ENCODE measurements around the gene BCL2L15.

Gene BCL2L15

DNA sequence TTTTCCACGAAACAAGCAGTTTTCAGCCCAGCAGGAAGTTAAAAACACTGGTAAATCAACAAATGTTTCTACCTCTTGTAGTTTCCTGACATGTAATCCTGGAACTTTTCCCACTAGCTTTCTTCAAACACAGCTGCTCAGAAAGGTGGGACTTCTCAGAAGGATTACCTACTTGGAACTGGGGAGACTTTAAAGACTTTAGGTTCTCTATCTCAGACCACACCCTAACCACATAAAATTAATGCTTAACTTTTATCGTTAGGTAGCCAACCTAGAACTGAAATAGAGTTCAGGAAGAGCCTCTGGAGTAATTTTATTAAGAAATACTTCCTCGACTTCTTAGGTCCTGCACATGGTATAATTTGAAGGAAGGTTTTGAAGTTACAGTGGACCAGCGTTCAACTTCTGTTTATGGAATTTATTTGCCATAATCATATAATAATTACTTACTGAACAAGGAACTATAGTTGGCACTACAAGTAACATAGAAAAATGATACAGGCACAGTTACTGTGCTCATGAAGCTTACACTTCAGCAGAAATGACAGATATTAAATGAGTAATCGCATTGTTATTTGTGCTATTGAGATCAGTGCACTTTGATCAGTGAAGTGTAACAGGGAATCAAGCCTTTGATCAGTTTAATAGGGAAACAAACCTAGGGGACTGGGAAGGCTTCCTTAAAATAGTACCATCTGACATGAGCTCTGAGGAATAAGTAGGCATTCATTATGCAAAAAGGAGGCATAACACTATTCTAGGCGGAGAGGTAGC is at the start of gene BCL2L15:
Gene BCL2L15 (minus strand): TSS at position 180 of the 774 bp plus-strand sequence. CDS start 206 bp downstream, outside the sequence.
- no peak for DNase-seq (ENCODE audit: low spot score)

GRCh38 chr1:113937146-113937545 is 49.8 kb upstream of the BCL2L15 start:
- DNase-seq (ENCODE audit: low spot score), result no peak

DNA sequence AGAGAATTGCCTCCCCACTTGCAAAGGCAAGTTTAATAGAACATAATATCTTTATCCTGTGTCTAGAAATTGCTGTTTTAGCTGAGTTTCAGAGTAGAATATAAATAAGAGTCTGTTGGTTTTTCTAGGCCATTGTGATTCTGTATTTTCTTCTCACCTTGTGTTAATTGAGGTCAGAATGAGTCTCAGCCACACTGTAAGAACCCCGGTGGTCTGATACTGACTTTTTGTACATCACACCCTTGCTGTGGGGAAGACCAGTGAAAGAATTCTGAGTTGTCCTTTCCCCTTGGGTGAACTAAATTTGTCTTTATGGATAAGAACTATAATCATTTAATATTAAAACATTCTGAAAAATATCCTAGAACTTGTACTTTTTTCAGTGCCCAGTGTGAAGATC is 48.6 kb upstream of the BCL2L15 start:
- DNase-seq (ENCODE audit: low spot score), result no peak

- DNase-seq (ENCODE audit: low spot score), result no peak
These were observed 47.8 kb upstream of the BCL2L15 start for GRCh38 chr1:113935176-113935575.

GRCh38 chr1:113934511-113935055 is 47.2 kb upstream of the BCL2L15 start:
- DNase-seq (ENCODE audit: low spot score), result no peak

DNA sequence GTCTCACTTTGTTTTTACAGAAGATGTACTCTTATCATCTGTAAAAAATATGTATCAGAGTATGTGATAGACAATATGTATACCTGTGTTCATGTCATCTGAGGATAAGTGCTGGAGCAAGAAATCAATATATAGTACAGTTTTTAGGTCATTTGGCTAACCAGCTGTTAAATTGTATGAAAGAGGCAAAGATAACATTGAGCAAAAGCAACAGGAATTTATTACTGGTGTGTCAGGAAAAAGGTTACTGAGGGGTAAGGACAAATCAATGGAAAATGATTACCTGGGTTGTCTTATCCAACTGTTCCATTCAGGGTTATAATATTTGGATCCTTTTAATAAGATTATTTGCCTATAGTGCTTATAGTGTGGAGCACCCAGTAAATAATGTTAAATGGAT is 46.6 kb upstream of the BCL2L15 start:
- DNase-seq (ENCODE audit: low spot score), result no peak

GRCh38 chr1:113931451-113931851 is 44.1 kb upstream of the BCL2L15 start:
- peak; percentile 32 for DNase-seq (ENCODE audit: low spot score)

DNA sequence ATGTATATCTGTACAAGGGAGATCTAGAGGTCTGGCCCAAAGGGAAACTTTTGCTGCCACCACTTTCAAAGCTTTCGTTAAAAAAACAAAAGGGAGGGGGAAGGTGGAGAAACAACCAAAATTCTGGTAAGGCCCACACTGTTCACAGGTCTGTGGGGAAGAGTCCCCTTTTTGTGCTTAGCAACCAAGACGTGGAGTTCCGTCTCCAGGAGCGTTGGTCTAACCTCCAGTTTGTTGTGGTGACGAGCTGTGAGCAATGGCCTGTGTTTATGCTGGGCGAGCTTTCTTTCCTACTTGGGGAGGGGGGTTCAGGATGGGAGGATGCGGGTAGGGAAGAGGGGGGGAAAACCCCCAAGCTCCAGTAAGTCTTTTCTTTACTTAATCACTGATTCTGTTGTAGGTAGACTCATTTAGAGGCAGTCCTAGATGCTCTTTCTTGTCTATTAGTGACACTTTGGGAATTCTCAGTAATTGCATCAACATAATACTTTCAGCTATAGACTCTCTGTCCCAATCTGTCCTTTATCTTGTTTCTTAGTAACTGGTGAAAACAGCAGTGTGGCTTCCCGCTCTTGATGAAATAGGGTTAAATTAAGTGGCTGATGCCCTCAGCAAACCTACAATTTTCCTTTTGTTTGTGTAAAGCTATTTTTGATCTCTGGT is 43.2 kb upstream of the BCL2L15 start:
- DNase-seq (ENCODE audit: low spot score), result peak; percentile 79

GRCh38 chr1:113929750-113930498 is 42.5 kb upstream of the BCL2L15 start:
- peak; percentile 63 for DNase-seq (ENCODE audit: low spot score)

DNA sequence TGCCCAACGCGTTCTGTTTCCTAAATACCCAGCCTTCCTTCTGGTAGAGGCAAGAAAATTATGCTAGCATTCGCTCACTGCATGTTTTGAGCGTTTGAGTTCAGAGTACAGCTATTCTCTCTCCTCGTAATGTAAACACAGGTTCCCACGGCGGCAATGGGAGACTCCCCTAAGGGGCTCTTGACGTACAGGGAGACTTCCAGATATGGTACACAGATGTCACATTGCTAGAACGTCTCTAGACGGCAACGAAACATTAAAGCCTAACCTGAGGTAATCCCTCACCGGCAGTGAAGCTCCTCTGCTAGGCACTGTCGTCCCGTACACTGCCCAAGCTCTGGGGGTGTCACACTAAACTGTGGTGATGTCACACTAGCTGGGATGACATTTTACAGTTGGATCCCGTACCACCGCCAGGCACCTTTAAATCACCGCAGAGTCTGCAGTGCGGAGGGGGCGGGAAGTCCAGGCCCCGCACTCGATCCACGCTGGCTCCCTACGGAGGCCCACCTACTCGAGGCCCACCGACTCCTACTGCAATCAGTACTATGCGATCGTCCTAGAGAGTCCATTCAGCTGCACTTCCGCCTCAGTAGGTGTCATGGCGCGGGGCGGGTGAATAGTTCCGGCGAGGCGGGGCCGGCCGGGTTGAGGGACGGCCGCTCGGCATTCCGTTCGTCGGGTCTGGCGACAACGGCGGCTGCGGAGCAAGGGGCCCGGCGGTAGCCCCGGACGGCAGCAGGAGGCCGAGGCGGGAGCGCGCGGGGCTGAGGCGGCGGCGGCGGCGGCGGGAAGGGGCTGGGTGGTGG is 41.8 kb upstream of the BCL2L15 start, which contains the start of gene HIPK1:
Gene HIPK1 (plus strand): TSS at position 384 of the 809 bp plus-strand sequence.
- peak; percentile 90 for DNase-seq (ENCODE audit: low spot score)

DNA sequence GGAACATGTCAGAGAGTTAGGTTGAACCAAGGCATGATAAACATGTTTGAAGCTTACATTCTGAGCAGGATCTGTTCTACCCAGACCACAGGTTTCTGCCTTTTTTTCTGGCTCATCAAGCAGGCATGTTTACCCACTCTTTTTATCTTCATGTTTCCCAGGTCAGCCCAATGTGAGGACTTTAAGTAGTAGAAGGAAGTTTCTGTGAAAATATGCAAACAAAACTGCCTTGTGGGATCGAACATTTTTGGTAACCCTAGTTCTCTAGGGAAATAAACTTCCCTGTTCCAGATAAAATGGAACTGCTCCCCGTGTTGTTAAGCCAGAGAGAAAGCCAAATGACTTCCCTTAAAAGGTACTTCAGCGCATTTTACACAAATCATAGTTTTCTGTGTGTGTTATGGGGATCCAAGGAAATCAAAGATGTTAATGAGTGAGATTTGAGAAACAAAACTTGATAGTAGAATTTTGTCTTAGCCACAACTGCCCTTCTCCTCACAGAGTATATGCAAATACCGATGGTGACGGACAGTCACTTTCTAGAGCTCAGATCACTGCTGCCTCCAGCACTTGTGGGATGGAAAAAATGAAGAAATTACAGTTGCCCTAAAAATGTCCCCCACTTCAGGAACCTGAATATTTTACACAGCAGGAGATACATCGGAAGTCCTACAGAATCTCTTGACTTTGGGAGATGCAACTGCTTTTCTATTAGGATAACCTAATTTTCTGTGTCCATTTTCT is 41.0 kb upstream of the BCL2L15 start:
- no peak for DNase-seq (ENCODE audit: low spot score)

GRCh38 chr1:113924473-113924872 is 37.1 kb upstream of the BCL2L15 start:
- DNase-seq (ENCODE audit: low spot score), result no peak

GRCh38 chr1:113922957-113923356 is 35.6 kb upstream of the BCL2L15 start:
- no peak for DNase-seq (ENCODE audit: low spot score)

DNA sequence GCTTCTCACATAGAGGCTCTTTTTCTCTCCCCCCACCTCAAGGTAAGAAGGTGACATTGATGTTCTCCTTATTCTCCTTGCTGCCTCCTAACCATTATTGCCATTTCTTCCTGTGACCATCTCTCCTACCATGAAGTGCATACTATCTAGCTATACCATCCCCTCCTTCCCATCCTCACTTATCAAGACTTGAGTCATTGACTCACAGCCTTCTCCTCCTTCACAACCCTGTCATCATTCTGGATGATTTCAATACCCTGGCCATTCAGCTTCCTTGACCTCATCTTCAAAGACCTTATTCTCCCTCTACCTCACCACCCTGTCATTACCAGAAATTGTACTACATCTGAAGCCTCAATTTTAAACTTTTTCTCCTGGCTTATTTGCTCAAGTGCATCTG is 30.9 kb upstream of the BCL2L15 start:
- no peak for DNase-seq (ENCODE audit: low spot score)

DNA sequence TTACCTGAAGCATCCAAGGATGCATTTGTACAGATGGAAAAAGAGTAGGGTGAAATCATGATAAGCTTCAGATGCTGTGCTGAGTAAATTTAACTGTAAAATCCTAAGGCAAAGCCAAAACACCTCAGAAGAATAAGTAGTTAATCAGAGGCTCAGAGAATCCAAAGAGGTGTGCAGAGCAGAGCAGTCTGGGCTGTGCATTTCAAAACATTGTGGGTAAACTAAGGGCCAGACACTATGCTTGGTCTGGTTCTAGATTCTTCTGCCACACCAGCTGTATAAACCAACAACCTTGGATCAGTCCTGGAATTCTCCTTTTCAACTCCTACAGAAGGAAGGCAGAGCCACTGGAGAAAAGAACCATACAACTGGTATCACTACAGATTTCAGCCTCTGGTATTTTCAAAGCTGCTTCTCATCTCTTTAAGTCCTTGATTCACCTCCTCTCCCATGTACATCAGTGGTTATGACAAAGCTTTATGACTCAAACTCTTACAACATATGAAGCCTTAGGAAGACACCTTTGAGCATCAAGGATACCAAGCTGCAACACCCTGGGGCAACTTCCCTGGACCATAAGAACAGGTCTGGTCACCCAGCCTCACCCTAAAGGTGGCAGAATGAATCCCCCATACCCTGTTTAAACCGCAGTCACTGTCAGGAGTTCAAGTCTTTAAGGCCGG is 30.2 kb upstream of the BCL2L15 start:
- DNase-seq (ENCODE audit: low spot score), result no peak

DNA sequence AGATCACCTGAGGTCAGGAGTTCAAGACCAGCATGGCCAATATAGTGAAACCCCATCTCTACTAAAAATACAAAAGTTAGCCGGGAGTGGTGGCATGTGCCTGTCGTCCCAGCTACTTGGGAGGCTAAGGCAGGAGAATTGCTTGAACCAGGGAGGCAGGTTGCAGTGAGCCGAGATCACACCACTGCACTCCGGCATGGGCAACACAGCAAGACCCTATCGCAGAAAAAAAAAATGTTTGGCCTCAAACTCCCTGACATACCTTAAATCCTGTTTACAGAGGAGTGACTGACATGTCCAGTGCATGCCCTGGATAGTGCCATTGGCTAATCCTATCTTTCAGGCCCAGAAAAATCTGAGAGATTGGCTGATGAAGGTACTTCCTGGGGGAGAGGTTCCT is 29.6 kb upstream of the BCL2L15 start:
- DNase-seq (ENCODE audit: low spot score), result no peak

- DNase-seq (ENCODE audit: low spot score), result no peak
These were observed 26.7 kb upstream of the BCL2L15 start for GRCh38 chr1:113913887-113914664.

GRCh38 chr1:113913312-113913668 is 25.9 kb upstream of the BCL2L15 start:
- DNase-seq (ENCODE audit: low spot score), result no peak

DNA sequence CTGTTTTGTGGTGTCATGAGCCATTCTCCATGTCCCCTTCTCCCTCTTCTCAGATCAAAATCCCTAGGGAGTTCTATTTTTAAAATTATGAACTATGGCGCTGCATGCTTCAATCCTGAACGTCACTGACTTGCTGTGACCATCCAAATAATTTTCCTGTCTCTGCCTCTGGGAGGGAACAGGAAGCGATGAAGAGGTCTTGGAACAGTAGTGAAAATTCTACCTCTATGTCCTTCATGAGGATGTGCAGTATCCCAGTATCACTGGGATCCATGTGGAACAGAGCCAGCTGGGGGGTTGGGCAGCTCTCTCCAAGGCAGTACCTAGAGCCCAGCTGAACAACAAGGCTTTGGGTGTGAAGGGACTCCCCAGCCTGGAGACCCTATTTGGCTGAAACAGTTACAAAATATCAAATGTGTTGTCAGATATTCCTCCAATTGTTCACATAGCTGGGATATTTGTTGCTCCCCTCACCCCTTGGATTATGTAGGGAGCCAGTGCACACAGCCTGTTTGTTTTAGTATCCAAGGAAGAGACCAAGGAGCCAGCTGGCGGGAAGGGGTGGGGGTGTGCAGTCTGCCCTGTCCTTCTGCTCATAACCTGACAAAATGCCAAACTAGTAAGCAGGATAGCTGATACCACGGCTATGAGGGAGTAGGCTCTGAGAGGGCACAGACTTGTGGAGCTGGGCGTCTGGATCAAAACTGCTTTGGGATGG is 25.4 kb upstream of the BCL2L15 start:
- peak; percentile 68 for DNase-seq (ENCODE audit: low spot score)
